Fibroblast of villous mesenchyme (primary cell): ENCODE data around the gene SNTA1. TPM values are rescaled to one million over a fixed set of nuclear protein-coding genes. Genes with fewer than 3 reads are reported as not detected.

Source experiments
- DNase-seq: peaks from one replicate; pipeline ENCODE4 v3.0.0-alpha.2; 2010; ENCODE audit warnings: low read depth
- H3K4me3 ChIP-seq: 2 replicates; pipeline ENCODE4 v1.5.1; 2011; ENCODE audit warnings: low read depth, mild to moderate bottlenecking, low read length
- total RNA-seq: library from RNA; depleted of rRNA; stranded (reverse); fragments of >200 nt; gene quantifications from 2 replicates; pipeline ENCODE4 v1.2.3, GENCODE V29; 2012
- TF ChIP-seq, protein P1 (sequence below): IDR thresholded peaks from 2 replicates; pipeline ENCODE4 v1.5.1; 2012; ENCODE audit warnings: low read depth, mild to moderate bottlenecking, low read length; ENCODE audit not compliant: insufficient read depth

SNTA1 gene
- total RNA-seq, 1 donor, result 6.0 TPM

- peak; percentile 19 for DNase-seq
- H3K4me3 ChIP-seq, result peak overlapping the region; percentile 99
- TF ChIP-seq, protein P1, sequence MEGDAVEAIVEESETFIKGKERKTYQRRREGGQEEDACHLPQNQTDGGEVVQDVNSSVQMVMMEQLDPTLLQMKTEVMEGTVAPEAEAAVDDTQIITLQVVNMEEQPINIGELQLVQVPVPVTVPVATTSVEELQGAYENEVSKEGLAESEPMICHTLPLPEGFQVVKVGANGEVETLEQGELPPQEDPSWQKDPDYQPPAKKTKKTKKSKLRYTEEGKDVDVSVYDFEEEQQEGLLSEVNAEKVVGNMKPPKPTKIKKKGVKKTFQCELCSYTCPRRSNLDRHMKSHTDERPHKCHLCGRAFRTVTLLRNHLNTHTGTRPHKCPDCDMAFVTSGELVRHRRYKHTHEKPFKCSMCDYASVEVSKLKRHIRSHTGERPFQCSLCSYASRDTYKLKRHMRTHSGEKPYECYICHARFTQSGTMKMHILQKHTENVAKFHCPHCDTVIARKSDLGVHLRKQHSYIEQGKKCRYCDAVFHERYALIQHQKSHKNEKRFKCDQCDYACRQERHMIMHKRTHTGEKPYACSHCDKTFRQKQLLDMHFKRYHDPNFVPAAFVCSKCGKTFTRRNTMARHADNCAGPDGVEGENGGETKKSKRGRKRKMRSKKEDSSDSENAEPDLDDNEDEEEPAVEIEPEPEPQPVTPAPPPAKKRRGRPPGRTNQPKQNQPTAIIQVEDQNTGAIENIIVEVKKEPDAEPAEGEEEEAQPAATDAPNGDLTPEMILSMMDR, result no peak
Observed at GRCh38 chr20:33401921-33402369, 41.6 kb downstream of the SNTA1 start.

- peak; percentile 94 for DNase-seq
- TF ChIP-seq, protein P1, result no peak
- H3K4me3 ChIP-seq, result peak within 1 kb of the TSS; percentile 99
Observed at GRCh38 chr20:33401184-33401920, 42.2 kb downstream of the SNTA1 start, which contains the start of gene CDK5RAP1. Gene CDK5RAP1, minus strand, starts transcription at chr20:33401519. Its CDS starts 4,455 bp downstream, at chr20:33397064.

DNA sequence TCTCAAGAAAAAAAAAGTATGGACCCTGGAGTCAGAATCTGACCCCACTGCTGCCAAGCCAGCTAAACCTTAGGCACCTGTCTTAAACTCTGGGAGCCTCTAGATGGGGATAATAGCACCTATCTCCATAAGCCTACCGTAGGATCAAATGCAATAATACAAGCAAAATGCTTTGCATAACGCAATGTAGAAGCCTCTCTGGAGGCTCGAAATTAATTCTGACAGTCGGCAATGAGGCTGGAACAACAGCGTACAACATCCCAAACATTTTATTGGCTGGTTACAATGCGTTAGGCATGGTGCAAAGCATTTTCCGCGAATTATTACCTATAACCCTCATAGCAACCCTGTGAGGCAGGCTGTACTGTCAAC, 42.8 kb downstream of the SNTA1 start:
- peak overlapping the region; percentile 99 for H3K4me3 ChIP-seq
- TF ChIP-seq, protein P1, result no peak
- DNase-seq, result peak; percentile 11

- peak; percentile 29 for DNase-seq
- H3K4me3 ChIP-seq, result peak overlapping the region; percentile 99
- TF ChIP-seq, protein P1, result no peak
Observed at GRCh38 chr20:33399924-33400323, 43.6 kb downstream of the SNTA1 start.

DNA sequence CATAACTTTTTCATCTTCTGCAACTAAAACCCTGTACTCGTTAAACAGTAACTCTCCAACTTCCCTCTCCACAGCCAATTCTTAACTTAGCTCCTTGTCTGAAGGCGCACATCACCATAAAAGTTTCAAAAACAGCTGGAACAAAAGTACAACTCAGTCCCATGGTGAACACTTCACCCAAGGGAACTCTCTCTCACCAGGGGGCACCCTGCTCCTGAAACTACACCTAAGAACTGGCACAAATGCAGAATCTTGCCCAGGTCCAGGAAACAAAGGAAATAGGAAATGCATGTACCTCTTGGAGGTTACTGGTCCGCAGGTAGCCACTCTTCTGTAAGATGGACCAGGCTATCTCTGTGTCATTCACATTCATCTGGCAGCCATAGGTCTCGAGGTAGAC, 48.8 kb downstream of the SNTA1 start:
- H3K4me3 ChIP-seq, result no peak overlapping the region
- no peak for DNase-seq
- TF ChIP-seq, protein P1, result no peak

- DNase-seq, result no peak
- H3K4me3 ChIP-seq, result no peak overlapping the region
- TF ChIP-seq, protein P1, result no peak
Observed at GRCh38 chr20:33393609-33394008, 50.0 kb downstream of the SNTA1 start.
